ENCODE results near the gene RP9. TPM values are rescaled to one million over a fixed set of nuclear protein-coding genes. Genes with fewer than 3 reads are reported as not detected.

Gene RP9
- total and polyA plus RNA-seq, 11 donors: 12.4 to 31.7 (median 18.0) TPM

Other genes with a start within 250 kb of the RP9 start
- 10 to 100 TPM; 21.4 to 39.3 (median 28.6) TPM for gene KBTBD2, start 217.6 kb downstream of the RP9 start, total RNA-seq
- gene KBTBD2, start 217.6 kb downstream of the RP9 start, polyA plus RNA-seq: 10 to 100 TPM; 10.4 to 23.4 TPM
- 100 to 1,000 TPM in 7 of 9 donors, 10 to 100 TPM in 2; 91.1 to 146 (median 130) TPM for gene FKBP9, start 152.0 kb downstream of the RP9 start, total RNA-seq
- gene FKBP9, start 152.0 kb downstream of the RP9 start, polyA plus RNA-seq: 10 to 100 TPM; 37.1 to 56.2 TPM
- 10 to 100 TPM; 13.4 to 32.2 (median 20.1) TPM for gene NT5C3A, start 46.6 kb downstream of the RP9 start, total RNA-seq
- 10 to 100 TPM; 13.1 to 14.6 TPM for gene NT5C3A, start 46.6 kb downstream of the RP9 start, polyA plus RNA-seq
- gene BBS9, start 20.2 kb upstream of the RP9 start, total RNA-seq: 10 to 100 TPM in 8 of 9 donors, 1 to 10 TPM in 1; 8.4 to 29.3 (median 11.4) TPM
- 1 to 10 TPM; 7.4 to 7.5 TPM for gene BBS9, start 20.2 kb upstream of the RP9 start, polyA plus RNA-seq

Measured in heart left ventricle (tissue), 11 donors.